Measurements from ENCODE around the gene CABP4.
A peak's percentile ranks its signal among the peaks of the same experiment; 100 is the strongest.

Gene CABP4

DNA sequence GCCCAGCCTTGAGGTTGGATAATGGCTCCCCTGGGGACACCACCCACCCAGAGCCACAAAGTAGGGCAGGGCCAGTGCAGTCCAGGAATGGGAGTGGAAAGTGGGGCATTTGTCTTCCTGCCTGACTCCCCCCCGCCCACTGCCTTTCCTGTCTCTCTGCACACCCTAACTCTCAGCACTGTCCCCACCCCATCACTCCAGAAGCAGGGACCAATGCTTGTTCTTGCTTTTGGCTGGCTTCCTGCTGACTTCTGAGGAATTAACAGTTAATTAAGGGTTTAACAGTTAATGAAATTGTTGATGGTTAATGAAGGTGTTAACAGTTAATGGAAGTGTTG lies 45.3 kb downstream of the CABP4 start:
- Histone ChIP-seq H3K4me3 (replicated peaks; ENCODE audit: low read depth, low read length) (no peak overlapping the region), H3K27me3 (replicated peaks; ENCODE audit: control insufficient read depth, insufficient read depth, low read length) (no peaks in the 10 kb centered on the region), H3K36me3 (ENCODE audit: control insufficient read depth, insufficient read depth, low read length) (peaks cover 53% of the 10 kb centered on the region)
- no peak for TF ChIP-seq CTCF (IDR thresholded peaks at IDR 0.05; ENCODE audit: insufficient read depth, low read length, poor library complexity, severe bottlenecking)
- DNase-seq (ENCODE audit: extremely low read depth, insufficient read length): no peak

GRCh38 chr11:67500831-67501715 lies 45.9 kb downstream of the CABP4 start:
- H3K27me3 ChIP-seq (replicated peaks; ENCODE audit: control insufficient read depth, insufficient read depth, low read length): no peaks in the 10 kb centered on the region
- DNase-seq (ENCODE audit: extremely low read depth, insufficient read length): no peak
- peaks cover 47% of the 10 kb centered on the region for H3K36me3 ChIP-seq (ENCODE audit: control insufficient read depth, insufficient read depth, low read length)

GRCh38 chr11:67501854-67502253 lies 46.7 kb downstream of the CABP4 start:
- Histone ChIP-seq H3K27me3 (replicated peaks; ENCODE audit: control insufficient read depth, insufficient read depth, low read length) (no peaks in the 10 kb centered on the region), H3K4me3 (replicated peaks; ENCODE audit: low read depth, low read length) (no peak overlapping the region), H3K36me3 (ENCODE audit: control insufficient read depth, insufficient read depth, low read length) (peaks cover 47% of the 10 kb centered on the region)
- no peak for TF ChIP-seq CTCF (IDR thresholded peaks at IDR 0.05; ENCODE audit: insufficient read depth, low read length, poor library complexity, severe bottlenecking)
- DNase-seq (ENCODE audit: extremely low read depth, insufficient read length): no peak

More at GRCh38 chr11:67500831-67501715, 45.9 kb downstream of the CABP4 start:
- TF ChIP-seq CTCF (IDR thresholded peaks at IDR 0.05; ENCODE audit: insufficient read depth, low read length, poor library complexity, severe bottlenecking): no peak
- no peak overlapping the region for H3K4me3 ChIP-seq (replicated peaks; ENCODE audit: low read depth, low read length)

GRCh38 chr11:67502328-67502979 lies 47.3 kb downstream of the CABP4 start:
- TF ChIP-seq CTCF (IDR thresholded peaks at IDR 0.05; ENCODE audit: insufficient read depth, low read length, poor library complexity, severe bottlenecking): no peak
- no peak for DNase-seq (ENCODE audit: extremely low read depth, insufficient read length)
- Histone ChIP-seq H3K27me3 (replicated peaks; ENCODE audit: control insufficient read depth, insufficient read depth, low read length) (no peaks in the 10 kb centered on the region), H3K36me3 (ENCODE audit: control insufficient read depth, insufficient read depth, low read length) (peaks cover 41% of the 10 kb centered on the region), H3K4me3 (replicated peaks; ENCODE audit: low read depth, low read length) (no peak overlapping the region)

- DNase-seq (ENCODE audit: extremely low read depth, insufficient read length): no peak
- H3K36me3 ChIP-seq (ENCODE audit: control insufficient read depth, insufficient read depth, low read length): peaks cover 32% of the 10 kb centered on the region
- TF ChIP-seq CTCF (IDR thresholded peaks at IDR 0.05; ENCODE audit: insufficient read depth, low read length, poor library complexity, severe bottlenecking): no peak
- H3K4me3 ChIP-seq (replicated peaks; ENCODE audit: low read depth, low read length): peak overlapping the region; percentile 96
- no peaks in the 10 kb centered on the region for H3K27me3 ChIP-seq (replicated peaks; ENCODE audit: control insufficient read depth, insufficient read depth, low read length)
Measured at GRCh38 chr11:67503119-67504004, 48.2 kb downstream of the CABP4 start.

Data from GM06990 (cell line).